AG20443 (cell line): ENCODE results near the gene PDCD1.
A peak's percentile ranks its signal among the peaks of the same experiment; 100 is the strongest.

Experiments used
- DNase-seq: peaks from one replicate; pipeline ENCODE4 v3.0.0; 2012; ENCODE audit warnings: low spot score, mixed read lengths

The PDCD1 gene

DNA sequence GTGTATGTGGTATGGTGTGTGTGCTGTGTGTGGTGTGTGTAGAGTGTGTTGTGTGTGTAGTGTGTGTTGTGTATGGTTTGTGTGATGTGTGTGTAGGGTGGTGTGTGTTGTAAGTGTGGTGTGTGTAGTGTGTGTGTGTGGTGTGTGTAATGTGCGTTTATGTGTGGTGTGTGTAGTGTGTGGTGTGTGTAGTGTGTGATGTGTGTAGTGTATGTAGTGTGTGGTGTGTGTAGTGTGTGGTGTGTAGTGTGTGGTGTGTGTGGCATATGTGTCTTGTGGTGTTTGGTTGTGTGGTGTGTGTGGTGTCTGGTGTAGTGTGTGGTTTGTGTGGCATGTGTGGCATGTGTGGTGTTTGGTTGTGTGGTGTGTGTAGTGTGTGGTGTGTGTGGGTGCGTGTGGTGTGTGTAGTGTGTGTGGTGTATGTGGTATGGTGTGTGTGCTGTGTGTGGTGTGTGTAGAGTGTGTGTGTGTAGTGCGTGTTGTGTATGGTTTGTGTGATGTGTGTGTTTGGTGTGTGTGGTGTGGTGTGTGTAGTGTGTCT lies 6.8 kb upstream of the PDCD1 start:
- no peak for DNase-seq

DNA sequence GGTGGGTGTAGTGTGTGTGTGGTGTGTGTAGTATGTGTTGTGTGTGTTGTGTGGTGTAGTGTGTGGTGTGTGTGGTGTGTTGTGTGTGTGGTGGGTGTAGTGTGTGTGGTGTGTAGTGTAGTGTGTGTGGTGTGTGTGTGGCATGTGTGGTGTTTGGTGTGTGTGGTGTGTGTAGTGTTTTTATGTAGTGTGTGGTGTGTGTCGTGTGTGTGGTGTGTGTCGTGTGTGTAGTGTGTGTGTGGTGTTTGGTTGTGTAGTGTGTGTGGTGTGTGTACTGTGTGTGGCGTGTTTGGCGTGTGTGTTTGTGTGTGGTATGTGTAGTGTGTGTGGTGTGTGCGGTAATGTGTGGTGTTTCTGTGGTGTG lies 6.1 kb upstream of the PDCD1 start:
- DNase-seq: no peak

DNA sequence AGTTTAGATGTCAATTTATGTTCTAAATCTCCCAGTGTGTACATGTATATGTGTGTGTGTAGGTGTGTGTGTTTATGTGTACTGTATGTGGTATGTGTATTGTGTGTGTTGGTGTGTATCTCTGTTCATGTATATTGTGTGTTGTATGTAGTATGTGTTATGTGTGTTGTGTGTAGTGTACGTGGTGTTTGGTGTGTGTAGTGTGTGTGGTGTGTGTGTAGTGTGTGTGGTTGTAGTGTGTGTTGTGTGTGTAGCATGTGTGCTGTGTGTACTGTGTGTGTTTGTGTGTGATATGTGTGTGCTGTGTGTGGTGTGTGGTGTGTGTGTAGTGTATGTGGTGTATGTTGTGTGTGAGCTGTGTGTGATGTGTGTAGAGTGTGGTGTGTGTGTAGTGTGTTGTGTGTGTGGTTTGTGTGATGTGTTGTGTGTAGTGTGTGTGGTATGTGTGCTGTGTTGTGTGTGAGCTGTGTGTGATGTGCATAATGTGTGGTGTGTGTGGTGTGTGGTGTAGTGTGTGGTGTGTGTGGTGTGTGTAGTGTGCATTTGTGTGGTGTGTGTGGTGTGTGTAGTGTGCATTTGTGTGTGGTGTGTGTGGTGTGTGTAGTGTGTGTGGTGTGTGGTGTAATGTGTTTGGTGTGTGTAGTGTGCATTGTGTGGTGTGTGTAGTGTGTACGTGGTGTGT lies 5.6 kb upstream of the PDCD1 start:
- no peak for DNase-seq

DNA sequence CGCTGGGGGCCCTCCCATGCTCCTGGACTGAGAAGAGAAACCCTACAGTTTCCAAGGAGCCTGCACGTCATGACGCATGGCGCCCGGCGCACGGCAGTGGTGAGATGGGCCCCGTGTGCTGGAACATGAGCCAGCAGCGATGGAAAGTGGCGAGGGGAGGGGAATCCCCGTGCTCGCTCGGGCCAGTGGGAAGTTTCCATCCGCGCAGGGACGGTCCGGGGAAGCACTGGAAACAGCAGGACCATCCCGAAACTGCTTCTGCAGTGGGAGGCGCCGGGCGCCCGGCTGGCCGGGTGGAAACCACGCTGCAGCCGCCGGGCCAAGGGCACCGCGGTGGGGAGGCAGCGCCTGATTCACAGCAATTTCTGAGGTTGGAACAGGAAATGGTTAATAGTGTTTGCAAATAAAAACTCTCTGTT lies 4.9 kb upstream of the PDCD1 start:
- DNase-seq: peak; percentile 58

DNA sequence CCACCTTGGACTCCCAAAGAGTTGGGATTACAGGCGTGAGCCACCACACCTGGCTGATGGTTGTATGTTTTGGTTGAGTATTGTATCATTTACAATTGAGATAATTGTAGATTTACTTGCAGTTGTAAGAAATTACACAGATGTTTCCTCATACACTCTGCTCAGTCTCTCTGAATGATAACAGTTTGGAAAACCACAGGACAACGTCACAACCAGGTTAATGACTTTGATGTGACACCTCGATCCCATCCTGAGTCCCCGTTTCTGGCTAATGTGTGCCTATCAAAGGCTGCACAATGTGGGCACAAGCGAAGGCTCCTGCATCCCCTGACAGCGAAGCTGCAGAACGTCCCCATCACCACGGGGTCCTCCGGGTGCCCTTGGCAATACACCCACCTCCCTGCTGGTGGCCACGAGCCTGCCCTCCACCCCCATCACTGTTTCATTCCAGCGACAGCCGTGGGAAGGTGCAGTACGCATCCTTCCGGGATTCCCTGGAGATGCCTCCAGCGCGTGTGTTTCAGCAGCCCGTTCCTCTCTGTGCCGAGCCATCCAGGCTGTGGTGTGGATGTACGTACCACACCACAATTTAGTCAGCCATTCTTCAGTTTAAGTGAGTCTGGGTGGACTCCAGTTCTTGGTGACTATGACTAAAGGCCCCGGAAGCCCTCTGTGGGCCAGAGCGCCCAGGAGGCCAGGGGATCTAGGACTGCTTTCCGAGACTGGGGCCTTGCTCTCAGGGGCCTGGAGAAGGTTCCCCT lies 4.3 kb upstream of the PDCD1 start:
- no peak for DNase-seq

DNA sequence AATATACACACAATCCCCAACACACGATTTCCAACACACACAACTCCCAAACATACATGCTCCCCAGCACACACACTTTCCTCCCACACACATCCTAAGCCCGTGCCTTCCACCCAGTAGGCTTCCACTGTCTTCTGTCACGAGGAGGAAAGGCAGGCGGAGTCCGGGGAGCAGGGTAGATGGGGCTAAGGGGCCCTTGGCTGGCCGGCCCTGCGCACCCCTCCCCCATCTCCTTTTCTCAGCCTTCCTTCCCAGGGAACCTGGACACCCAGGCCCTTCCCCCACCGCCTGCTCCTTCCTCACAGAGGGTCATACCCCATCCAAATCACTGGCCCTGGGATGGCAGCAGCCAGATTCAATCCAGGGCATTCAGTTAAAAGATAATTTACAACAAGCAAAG lies 3.4 kb upstream of the PDCD1 start:
- DNase-seq: no peak

DNA sequence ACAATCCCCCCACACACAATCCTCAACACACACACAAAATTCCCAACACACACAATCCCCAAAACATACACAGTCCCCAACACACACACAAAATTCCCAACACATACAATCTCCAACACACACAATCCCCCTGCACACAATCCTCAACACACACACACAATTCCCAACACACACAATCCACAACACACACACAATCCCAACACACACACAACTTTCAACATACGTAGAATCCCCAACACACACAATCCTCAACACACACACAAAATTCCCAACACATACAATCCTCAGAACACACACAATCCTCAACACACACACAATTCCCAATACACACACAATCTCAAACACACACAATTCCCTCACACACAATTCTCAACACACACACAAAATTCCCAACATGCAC lies 2.6 kb upstream of the PDCD1 start:
- no peak for DNase-seq

DNA sequence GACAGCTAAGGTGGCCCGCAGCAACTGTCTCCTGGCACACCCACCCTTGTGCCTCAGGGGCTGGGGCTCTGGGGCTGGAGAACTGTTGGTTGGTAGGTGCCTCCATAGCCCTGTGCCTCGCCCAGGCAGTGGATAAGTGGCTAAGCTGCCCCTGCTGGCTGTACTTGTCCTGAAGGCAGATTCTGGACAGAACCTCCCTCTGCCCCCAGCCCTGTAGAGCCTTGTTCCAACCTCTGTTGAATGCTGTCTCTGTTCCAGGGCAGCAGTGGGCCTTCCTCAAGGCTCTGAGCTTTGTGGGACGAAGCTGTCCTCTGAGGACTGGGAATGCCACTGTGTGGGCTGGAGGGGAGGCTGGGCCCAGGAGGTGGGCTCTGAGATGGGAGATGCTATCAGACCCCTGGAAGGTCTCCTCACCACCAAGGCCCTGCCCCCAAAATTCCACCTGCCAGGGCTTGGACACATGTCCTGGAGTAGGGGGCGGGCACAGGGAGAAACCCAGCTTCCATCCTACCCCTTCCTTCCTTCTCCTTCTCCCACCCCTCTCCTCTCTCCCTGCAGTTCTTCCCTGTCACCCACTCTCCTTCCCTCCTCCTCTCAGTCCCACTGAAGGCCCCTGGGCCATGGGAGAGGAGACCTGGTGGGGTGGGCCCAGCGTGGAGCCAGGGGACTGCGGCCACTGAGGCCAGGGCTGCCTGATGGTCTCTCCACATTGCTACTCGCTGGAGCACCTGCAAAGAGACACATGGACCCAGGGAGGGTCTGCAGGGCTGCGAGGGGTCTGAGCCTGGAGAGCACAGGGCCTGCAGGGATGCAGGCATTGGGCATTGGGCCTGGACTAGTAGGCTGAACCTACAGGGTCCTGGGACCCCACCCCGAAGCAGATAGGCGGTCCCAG lies 1.7 kb upstream of the PDCD1 start:
- DNase-seq: no peak

DNA sequence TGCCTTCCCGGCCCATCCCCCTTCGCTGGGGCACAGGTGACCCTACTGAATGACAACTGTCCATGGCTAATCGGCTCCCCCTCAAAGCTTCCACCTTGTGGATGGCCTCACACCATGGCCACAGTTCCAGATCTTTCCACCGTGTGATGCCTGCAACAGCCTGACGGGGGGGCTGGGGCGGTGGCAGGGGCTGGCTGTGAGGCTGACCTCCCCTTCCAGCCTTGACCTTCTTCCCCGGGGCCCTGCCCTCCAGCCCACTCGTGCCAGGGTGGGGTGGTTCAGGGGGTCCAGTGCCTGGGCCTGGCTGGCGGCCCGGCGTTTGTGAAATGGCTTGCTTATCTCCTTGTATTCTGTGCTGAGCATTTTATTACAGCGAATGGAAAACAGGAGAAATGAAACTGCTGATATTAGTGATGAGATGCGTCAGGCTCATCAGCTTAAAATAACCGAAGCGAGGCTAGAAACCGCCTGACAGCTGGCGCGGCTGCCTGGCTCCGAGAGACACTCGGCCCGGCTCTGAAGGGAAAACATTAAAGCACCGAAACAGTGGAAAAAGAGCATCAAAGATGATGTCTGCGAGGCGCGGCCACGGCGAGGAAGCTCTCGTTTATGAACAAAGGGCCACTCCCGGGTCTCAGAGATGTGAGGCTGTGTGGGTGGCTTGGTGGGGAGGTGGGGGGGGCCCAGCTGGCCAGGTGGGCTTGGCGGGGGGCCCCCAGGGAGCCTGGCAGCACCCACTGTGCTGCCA lies 916 bp upstream of the PDCD1 start:
- DNase-seq: peak; percentile 75

DNA sequence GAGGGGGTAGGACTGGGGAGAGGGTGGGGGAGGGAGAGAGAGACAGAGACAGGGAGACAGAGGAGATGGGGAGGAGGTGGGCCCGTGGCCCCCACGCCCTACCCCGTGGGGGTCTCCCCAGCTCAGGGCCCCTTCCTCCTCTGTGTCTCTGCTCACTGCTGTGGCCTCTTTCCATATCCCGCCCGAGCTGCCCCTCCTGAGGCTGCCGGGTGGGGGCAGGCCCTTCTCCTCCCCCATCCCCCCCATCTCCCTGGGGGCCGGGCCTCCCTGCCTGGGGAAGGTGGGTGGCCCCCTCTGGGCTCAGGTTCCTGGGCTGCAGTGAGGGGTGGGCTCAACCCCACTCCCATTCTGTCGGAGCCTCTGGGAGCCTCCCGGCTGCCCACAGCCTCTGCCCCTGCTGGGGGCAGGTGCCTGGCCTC lies 332 bp upstream of the PDCD1 start:
- no peak for DNase-seq

DNA sequence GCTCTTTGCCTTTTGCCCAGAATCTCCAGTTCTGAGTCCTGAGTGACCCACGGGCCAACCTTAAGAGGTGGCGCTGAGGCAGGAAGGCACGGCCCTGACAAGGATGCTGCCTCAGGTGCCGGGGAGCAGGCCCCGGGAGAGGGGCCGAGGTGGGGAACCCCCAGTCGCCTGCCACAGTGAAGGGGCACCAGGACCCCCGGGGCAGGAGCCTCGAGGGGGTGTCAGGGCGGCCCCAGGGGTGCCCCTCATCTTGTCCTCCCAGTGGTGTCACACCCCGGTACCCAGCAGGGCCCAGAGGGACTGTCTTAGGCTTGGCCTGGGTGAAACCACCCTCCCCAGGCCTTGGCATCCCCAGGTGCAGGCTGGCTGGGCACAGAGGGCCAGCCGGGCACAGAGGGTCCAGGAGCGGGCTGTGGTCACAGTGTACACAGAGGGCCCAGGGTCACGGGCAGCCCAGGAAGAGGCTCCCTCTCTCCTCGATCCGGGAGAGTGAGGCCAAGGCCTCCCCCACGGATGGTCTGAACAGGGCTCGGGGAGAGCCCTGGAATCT lies 1.0 kb downstream of the PDCD1 start:
- DNase-seq: no peak

DNA sequence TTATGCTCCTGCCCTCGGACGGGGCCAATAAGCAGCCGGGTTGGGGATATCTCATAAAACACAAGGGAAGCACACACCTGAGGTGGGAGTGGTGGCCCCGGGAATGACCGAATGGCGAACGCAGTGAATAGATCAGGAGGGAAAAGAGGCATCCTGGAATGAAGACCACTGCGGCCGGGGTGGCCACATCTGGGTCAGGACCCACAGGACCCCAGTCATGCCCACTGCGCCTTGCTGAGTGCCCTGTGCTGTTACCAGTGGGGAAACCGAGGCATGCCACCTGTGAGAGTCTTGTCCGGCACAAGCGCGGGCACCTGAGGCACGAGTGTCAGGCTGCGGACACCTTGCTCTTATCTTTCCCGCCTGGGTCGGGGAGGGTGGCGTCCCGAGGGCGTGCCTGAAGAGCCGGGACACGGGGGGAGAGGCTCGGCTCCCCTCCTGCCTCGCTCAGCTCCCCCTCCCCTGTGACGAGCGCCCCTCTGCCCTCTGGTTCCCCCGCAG lies 1.6 kb downstream of the PDCD1 start:
- no peak for DNase-seq

DNA sequence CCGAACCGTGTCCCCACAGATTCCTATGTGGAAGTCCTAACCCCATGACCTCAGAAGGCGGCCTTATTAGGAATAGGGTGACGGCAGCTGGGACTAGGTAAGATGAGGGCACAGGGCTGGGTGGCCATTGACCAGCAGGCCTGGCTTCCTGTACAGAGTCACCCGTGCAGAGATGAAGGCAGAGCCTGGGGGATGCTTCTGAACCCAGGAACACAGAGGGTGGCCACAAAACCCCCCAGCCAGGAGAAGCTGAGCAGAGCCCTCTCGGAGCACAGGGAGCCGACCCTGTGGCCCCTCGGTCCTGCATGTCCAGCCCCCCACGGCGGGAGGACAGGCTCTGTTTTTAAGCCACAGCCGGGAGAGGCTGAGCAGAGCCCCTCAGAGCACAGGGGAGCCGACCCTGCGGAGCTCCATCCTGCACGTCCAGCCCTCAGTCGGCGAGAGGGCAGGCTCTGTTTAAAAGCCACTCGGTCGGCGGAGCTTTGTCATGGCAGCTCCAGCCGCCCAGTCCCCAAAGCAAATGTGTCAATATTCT lies 2.7 kb downstream of the PDCD1 start:
- DNase-seq: no peak

DNA sequence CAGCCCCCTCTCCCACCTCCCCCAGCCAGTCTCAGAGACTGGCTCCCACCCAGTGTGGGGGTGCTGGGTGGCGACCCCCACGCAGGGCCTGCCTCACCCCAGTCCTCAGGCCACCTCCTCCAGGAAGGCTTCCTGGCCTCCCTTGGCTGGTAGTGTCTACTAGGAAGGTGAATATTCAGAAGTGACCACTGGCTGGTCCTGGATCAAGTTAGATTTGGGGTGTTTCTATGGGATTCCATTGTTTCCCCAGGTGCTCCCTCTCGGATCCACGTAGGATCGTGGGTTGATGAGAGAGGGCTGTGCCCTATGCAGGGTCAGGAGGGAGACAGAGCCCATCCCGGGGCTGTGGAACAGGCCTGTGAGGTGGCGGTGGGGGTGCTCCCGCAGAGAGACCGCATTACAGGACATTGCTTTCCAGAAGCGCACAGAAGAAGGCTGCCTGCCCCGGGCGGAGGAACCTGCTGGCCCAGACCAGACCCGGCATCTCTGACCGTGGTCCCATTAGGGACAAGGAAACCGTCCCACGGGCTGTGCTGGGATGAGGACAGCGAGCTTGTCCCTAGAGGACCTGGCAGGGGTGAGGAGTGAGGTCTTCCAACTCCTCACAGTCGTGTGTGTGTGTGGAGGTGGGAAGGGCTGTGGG lies 3.3 kb downstream of the PDCD1 start:
- no peak for DNase-seq

DNA sequence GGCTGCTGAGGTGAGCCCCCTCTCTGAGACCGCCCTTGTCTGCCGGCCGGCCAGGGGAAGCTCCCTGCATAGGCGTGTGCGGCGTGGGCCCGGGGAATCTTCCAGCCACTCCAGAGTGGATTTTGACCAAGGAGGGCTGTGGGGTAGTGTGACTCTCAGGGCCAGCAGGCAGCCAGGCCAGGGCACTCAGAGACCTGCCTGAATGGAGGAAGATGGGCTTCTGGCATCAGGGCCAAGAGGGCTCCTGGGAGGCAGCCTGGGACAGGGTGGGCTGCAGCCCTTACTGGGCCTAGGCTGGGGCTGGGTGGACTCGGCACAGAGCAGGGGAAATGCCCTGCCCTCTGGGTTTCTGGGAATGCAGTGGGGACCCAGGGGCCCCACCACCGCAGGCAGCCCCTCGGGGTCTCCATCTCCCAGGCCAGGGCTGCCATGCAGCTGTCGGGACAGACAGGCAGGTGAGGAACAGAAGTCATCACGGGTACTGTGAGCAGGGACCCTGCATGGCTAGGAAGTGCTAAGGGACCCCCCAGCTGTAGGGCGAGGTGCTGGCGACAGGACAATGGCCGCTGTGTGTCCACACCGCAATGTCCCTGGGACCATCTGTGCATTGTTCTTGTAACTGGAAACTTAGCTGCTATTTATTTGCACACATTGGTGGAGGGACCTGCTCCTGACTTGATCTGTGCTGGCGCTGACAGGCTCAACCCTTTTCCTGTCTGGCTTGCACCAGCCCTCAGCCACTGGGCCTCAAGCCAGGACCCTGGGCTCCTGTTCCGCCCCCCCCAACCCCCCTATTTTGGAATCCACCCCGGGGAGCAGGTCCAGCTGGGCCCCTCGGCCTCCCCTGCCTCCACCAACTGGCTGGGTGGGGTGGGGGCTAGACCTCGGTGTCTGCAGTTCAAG lies 4.1 kb downstream of the PDCD1 start:
- no peak for DNase-seq

DNA sequence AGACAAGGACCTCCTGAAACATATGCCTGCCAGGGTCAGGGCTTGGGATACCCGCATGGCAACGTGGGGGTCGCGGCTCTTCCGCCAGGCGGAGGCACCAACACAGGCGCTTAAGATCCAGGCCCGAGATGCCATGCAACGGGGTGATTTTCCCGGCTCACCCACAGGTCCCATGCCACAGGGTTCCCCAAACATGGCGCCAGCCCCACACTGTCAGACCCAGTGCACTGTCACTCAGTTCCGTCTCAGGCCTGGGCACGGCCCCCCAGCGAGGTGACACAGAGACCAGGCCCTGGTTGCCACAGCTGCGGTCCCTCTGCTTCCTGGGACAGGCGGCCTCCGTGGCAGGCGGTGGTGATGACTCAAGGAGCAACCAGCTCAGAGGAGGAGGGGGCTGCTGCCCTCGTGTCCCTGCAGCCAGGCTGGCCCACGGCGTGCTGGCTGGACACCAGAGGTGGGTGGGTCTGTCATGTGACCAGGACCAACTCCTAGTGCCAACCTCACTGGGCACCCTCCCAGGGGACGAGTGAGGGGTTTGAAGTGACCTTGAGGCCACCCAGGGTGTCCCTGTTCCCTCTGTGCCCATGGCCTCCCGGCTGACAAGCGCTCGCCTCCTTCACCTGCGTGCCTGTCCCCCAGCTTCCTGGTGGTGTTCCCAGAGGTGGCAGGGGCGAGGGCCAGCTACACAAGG lies 4.9 kb downstream of the PDCD1 start:
- peak; percentile 68 for DNase-seq

DNA sequence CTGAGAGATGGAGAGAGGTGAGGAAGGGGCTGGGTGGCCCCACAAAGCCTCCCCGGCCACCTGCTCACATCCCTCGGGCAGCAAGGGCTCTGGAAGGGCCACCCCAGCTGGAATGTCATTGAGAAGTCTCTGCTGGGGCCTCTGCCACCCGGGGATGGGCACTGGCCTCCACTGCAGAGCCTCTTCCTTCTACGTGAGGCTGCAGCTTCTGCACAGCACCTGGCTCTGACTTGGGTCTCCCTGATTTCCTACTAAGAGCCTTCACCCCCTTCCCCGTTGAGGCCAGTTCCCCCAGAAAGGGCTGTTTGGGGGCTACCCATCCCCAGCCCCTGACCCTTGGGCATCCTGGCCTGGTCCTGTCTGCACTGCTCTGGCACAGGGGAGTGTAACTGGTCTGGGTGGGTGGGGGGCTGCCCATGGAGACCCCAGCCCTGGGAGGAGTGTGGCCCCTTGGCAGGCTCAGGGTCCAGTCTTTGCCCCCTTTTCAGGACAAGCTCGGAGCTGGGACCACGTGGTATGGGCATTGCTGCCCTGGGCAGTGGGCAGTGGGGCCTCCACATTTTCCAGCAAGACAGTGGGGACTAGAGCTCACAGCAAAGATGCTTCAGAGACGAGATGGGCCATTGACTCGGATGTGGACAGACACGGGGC lies 5.6 kb downstream of the PDCD1 start:
- no peak for DNase-seq
